Fibroblast of skin of left quadriceps (primary cell): ENCODE measurements around the gene LAD1.

ENCODE experiments used
- DNase-seq, 2 experiments: peaks; one replicate each; pipeline ENCODE4 v3.0.0-alpha.2; 2013; ENCODE audit warnings: low read depth in 2 of 2

Gene LAD1

GRCh38 chr1:201399018-201399351 is at the start of gene LAD1:
TSS of gene LAD1 (minus strand) at chr1:201399324. CDS start at chr1:201399306, 18 bp downstream.
- DNase-seq: no peak

- DNase-seq: no peak
These were observed 49.1 kb upstream of the LAD1 start for GRCh38 chr1:201447903-201448871.

- no peak for DNase-seq
These were observed 46.2 kb upstream of the LAD1 start for GRCh38 chr1:201445310-201445709.

- DNase-seq: no peak
These were observed 45.7 kb upstream of the LAD1 start for GRCh38 chr1:201444792-201445191.

GRCh38 chr1:201443747-201444146 is 44.6 kb upstream of the LAD1 start:
- no peak for DNase-seq

GRCh38 chr1:201436969-201437368 is 37.8 kb upstream of the LAD1 start:
- DNase-seq: no peak

- DNase-seq: no peak
These were observed 37.3 kb upstream of the LAD1 start for GRCh38 chr1:201436393-201436792.

GRCh38 chr1:201434266-201434665 is 35.1 kb upstream of the LAD1 start:
- DNase-seq: no peak

GRCh38 chr1:201433609-201434008 is 34.5 kb upstream of the LAD1 start:
- no peak for DNase-seq

GRCh38 chr1:201430776-201431175 is 31.7 kb upstream of the LAD1 start:
- DNase-seq: no peak

GRCh38 chr1:201429736-201430501 is 30.8 kb upstream of the LAD1 start:
- no peak for DNase-seq

- DNase-seq: no peak
These were observed 28.8 kb upstream of the LAD1 start for GRCh38 chr1:201427963-201428362.

- DNase-seq: no peak
These were observed 27.6 kb upstream of the LAD1 start for GRCh38 chr1:201426479-201427310.

GRCh38 chr1:201424146-201424545 is 25.0 kb upstream of the LAD1 start:
- DNase-seq: no peak

- no peak for DNase-seq
These were observed 24.5 kb upstream of the LAD1 start for GRCh38 chr1:201423655-201424054.

- no peak for DNase-seq
These were observed 23.4 kb upstream of the LAD1 start for GRCh38 chr1:201422436-201423030.

GRCh38 chr1:201422026-201422425 is 22.9 kb upstream of the LAD1 start:
- no peak for DNase-seq

GRCh38 chr1:201421041-201421440 is 21.9 kb upstream of the LAD1 start:
- no peak for DNase-seq

- no peak for DNase-seq
These were observed 21.5 kb upstream of the LAD1 start for GRCh38 chr1:201420608-201421002.

- no peak for DNase-seq
These were observed 20.9 kb upstream of the LAD1 start for GRCh38 chr1:201419746-201420607.

GRCh38 chr1:201419256-201419655 is 20.1 kb upstream of the LAD1 start:
- DNase-seq: no peak
